ENCODE measurements around the gene ASCC3.
"Not testable (repeated sequence)": the region's sequence is repeated elsewhere in the genome, so short reads cannot be mapped to it uniquely, and the experiment has no call there.

GRCh38 chr6:100890646-100891045 lies 9.5 kb upstream of the ASCC3 start:
- TF ChIP-seq CTCF (IDR thresholded peaks at IDR 0.05; ENCODE audit: borderline replicate concordance, extremely low read depth, low read length, poor library complexity, severe bottlenecking); EZH2 (IDR thresholded peaks at IDR 0.05; ENCODE audit: borderline replicate concordance, low read depth, low read length, severe bottlenecking): not testable (repeated sequence)
